Measurements from ENCODE around the gene SNX15. TPM values are rescaled to one million over a fixed set of nuclear protein-coding genes. Genes with fewer than 3 reads are reported as not detected.
"Not testable (repeated sequence)": the region's sequence is repeated elsewhere in the genome, so short reads cannot be mapped to it uniquely, and the experiment has no call there.

Gene SNX15
- total and polyA plus RNA-seq, 4 donors: 19.9 to 26.2 (median 23.9) TPM

DNA sequence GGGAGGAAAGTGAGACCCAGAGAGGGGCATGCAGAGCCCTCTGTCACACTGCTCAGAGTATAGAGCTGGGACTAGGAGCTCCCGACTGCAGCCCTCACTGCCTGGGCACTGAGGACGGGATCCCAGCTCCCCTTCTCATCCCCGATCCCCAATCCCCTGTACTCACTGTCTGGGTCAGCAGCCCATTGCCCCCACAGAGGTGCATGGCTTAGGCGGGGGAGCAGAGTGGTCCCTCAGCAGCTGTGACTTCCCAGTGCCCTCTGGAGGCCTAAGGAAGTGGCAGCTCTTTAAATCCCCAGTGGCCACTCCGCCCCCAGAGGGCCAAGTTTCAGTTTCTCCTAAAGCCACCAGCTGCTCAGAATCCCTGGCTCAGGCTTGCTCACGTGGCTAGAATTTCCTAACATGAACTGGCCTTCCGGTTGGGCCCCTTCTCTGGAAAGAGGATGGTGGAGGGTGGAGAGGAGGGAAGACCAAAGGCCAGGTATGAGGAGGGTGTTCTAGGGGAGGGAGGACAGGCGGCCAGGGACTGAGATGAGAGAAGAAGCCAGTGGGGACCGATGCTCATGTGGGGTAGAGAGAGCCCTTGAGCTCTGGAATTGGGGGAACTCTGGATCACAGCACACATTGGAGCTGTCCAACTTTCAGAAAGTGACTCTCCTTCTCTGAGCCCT, 30.4 kb upstream of the SNX15 start, which contains the start of gene BATF2:
Gene BATF2 (minus strand): TSS at position 262 of the 671 bp plus-strand sequence. CDS start 57 bp downstream, at position 205.
- 16% methylated on average over 8 to 9 of the region's 9 CpGs for WGBS, 2 donors
- DNase-seq: peak; percentile 87 to 88

DNA sequence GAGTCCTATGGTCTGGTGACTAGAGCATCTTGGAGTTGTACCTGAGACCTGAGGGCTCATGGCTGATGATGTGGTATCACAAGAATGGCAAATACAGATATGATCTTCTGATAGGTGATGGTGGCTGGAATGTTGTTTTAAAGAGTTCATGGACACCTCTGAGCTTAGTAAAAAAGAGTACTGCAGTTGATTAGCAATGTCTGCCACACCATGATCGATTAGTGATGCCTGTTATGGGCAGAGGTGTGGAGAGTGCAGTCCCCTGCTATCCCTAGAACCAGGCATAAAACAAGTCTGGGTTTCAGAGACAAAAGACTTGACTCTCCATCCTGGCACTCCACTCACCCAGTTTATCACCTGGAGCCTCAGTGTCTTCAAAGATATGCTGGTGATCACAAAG, 29.1 kb upstream of the SNX15 start:
- no peak overlapping the region for H3K27ac ChIP-seq (ENCODE audit: low read depth in 1 of 2, low read length in 2 of 2)
- no peaks in the 10 kb centered on the region for H3K27me3 ChIP-seq (ENCODE audit: control insufficient read depth in 1 of 2, insufficient read depth in 2 of 2, low read length in 1 of 2)
- 86 to 96% methylated on average over 1 of the region's 1 CpG for WGBS, 2 donors
- no peaks in the 10 kb centered on the region for H3K4me1 ChIP-seq (ENCODE audit: control insufficient read depth in 1 of 2, insufficient read depth in 2 of 2, low read length in 2 of 2)
- no peaks in the 10 kb centered on the region for H3K9me3 ChIP-seq (ENCODE audit: control insufficient read depth, low read length)
- DNase-seq (no peak), ATAC-seq (ENCODE audit: low FRiP score) (no peak)
- intact Hi-C loops (cut with DNase I): loop anchor here (5.0 to 10.0 kb wide), 2 partner anchors 71 to 153 kb away; partner anchors contain the start of gene CDC42BPG (in 2 of the 2)
- no peaks in the 10 kb centered on the region for H3K36me3 ChIP-seq (ENCODE audit: control insufficient read depth in 1 of 2, insufficient read depth in 2 of 2, low read length in 1 of 2)
- H3K4me3 ChIP-seq (ENCODE audit: low read length in 2 of 2): no peak overlapping the region

More for the DNA sequence above, 30.4 kb upstream of the SNX15 start, which contains the start of gene BATF2:
- Histone ChIP-seq H3K27me3 (ENCODE audit: control insufficient read depth in 1 of 2, insufficient read depth in 2 of 2, low read length in 1 of 2) (no peaks in the 10 kb centered on the region), H3K27ac (ENCODE audit: low read depth in 1 of 2, low read length in 2 of 2) (peak within 1 kb of the TSS in 1 of 2 donors; percentile 7), H3K4me3 (ENCODE audit: low read length in 2 of 2) (peak within 1 kb of the TSS; percentile 11 to 18), H3K9me3 (ENCODE audit: control insufficient read depth, low read length) (no peaks in the 10 kb centered on the region), H3K36me3 (ENCODE audit: control insufficient read depth in 1 of 2, insufficient read depth in 2 of 2, low read length in 1 of 2) (no peaks in the 10 kb centered on the region), H3K4me1 (ENCODE audit: control insufficient read depth in 1 of 2, insufficient read depth in 2 of 2, low read length in 2 of 2) (no peaks in the 10 kb centered on the region)
- intact Hi-C loops (cut with DNase I): loop anchor here (5.0 to 10.0 kb wide), 2 partner anchors 70 to 152 kb away; partner anchors contain the start of gene CDC42BPG (in 2 of the 2)
- ATAC-seq (ENCODE audit: low FRiP score): peak; percentile 86

DNA sequence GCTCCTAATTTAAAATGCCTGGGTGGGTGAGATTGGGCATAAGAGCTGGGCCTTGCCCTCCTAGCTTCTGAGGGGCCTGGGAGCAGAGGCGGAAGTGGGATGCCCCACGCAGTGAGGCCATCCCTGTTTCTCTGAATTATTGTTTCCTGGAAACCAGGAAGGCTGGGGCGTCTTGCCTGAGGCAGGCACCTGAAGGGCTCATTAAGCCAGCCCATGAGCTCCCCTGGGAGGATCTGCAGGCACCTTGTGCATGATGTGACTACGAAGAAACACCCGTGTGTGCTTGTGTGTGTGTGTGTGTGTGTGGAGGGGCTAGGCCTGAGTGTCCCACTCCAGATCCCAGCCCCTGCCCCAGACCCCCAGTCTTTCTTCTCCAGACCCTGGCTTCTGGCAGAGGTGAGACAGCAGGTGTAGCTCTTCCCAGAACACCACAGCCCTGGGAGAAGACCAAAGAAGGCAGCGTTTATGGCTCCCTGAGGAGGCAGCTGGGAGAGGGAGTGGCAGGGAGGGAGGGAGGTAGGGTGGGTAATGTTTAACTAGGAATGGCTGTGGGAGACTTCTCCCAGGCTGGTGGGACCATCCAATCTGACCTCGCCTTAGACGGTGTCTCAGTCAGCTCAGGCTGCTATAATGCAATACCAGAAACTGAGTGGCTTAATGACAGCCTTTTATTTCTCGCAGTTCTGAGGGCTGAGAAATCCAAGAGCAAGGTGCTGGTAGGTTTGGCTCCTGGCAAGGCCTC, 28.4 kb upstream of the SNX15 start:
- Histone ChIP-seq H3K27ac (ENCODE audit: low read depth in 1 of 2, low read length in 2 of 2) (no peak overlapping the region), H3K27me3 (ENCODE audit: control insufficient read depth in 1 of 2, insufficient read depth in 2 of 2, low read length in 1 of 2) (no peaks in the 10 kb centered on the region), H3K4me3 (ENCODE audit: low read length in 2 of 2) (no peak overlapping the region), H3K4me1 (ENCODE audit: control insufficient read depth in 1 of 2, insufficient read depth in 2 of 2, low read length in 2 of 2) (no peaks in the 10 kb centered on the region), H3K9me3 (ENCODE audit: control insufficient read depth, low read length) (no peaks in the 10 kb centered on the region), H3K36me3 (ENCODE audit: control insufficient read depth in 1 of 2, insufficient read depth in 2 of 2, low read length in 1 of 2) (no peaks in the 10 kb centered on the region)
- ATAC-seq (ENCODE audit: low FRiP score): no peak
- DNase-seq: no peak
- WGBS, 2 donors: 85 to 90% methylated on average over 9 of the region's 9 CpGs
- intact Hi-C loops (cut with DNase I): loop anchor here (5.0 to 10.0 kb wide), 2 partner anchors 72 to 154 kb away; partner anchors contain the start of gene CDC42BPG (in 2 of the 2)

DNA sequence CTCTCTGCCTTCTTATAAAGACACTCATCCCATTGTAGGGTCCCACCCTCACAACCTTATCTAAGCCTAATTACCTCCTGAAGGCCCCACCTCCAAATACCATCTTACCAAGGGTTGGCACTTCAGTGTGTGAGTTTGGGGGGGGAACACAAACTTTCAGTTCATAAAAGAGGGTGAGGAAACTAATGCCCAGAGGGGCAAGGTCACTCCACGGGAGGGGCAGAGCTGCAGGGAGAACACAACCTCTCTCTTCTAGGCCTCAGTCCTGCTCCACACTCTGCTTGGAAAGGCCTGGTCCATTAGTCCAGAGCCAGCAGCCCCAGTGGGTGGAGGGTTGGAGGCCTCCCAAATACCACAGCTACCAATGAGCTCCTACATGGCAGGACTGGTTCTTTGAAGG, 27.8 kb upstream of the SNX15 start:
- Histone ChIP-seq H3K4me1 (ENCODE audit: control insufficient read depth in 1 of 2, insufficient read depth in 2 of 2, low read length in 2 of 2) (no peaks in the 10 kb centered on the region), H3K27me3 (ENCODE audit: control insufficient read depth in 1 of 2, insufficient read depth in 2 of 2, low read length in 1 of 2) (no peaks in the 10 kb centered on the region), H3K9me3 (ENCODE audit: control insufficient read depth, low read length) (no peaks in the 10 kb centered on the region), H3K27ac (ENCODE audit: low read depth in 1 of 2, low read length in 2 of 2) (no peak overlapping the region), H3K4me3 (ENCODE audit: low read length in 2 of 2) (no peak overlapping the region), H3K36me3 (ENCODE audit: control insufficient read depth in 1 of 2, insufficient read depth in 2 of 2, low read length in 1 of 2) (no peaks in the 10 kb centered on the region)
- no peak for DNase-seq
- 85 to 88% methylated on average over 1 of the region's 1 CpG for WGBS, 2 donors
- intact Hi-C loops (cut with DNase I): loop anchor here (5.0 to 10.0 kb wide), 2 partner anchors 72 to 155 kb away; partner anchors contain the start of gene CDC42BPG (in 2 of the 2)
- ATAC-seq (ENCODE audit: low FRiP score): no peak

DNA sequence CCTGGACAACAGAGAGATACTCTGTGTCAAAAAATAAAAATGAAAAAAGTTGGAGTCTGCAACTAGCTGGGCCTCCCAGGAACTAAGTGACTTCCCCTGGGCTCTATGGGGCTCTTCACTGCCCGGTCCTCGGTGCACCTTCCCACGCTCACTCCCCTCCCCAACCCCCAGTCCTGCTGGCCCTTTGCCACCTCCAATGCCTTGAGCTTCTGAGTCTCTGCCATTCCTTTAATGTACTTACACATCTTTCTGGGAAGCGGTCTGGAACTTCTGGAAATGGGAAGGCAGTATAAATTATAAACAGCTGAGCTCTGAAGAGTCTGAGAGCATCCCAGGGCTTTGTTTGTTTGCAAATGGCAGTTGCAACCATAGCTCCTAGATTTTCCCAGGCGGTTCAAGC, 24.5 kb upstream of the SNX15 start:
- DNase-seq: no peak
- intact Hi-C loops (cut with DNase I): no loop called here
- 55 to 68% methylated on average over 5 of the region's 5 CpGs for WGBS, 2 donors
- H3K4me1 ChIP-seq (ENCODE audit: control insufficient read depth in 1 of 2, insufficient read depth in 2 of 2, low read length in 2 of 2): no peaks in the 10 kb centered on the region
- H3K9me3 ChIP-seq (ENCODE audit: control insufficient read depth, low read length): no peaks in the 10 kb centered on the region
- no peaks in the 10 kb centered on the region for H3K27me3 ChIP-seq (ENCODE audit: control insufficient read depth in 1 of 2, insufficient read depth in 2 of 2, low read length in 1 of 2)
- ATAC-seq (ENCODE audit: low FRiP score): no peak
- no peak overlapping the region for H3K4me3 ChIP-seq (ENCODE audit: low read length in 2 of 2)
- H3K36me3 ChIP-seq (ENCODE audit: control insufficient read depth in 1 of 2, insufficient read depth in 2 of 2, low read length in 1 of 2): no peaks in the 10 kb centered on the region
- no peak overlapping the region for H3K27ac ChIP-seq (ENCODE audit: low read depth in 1 of 2, low read length in 2 of 2)

GRCh38 chr11:65003282-65003681, 24.0 kb upstream of the SNX15 start:
- H3K4me3 ChIP-seq (ENCODE audit: low read length in 2 of 2): no peak overlapping the region
- no peak overlapping the region for H3K27ac ChIP-seq (ENCODE audit: low read depth in 1 of 2, low read length in 2 of 2)
- no peaks in the 10 kb centered on the region for H3K4me1 ChIP-seq (ENCODE audit: control insufficient read depth in 1 of 2, insufficient read depth in 2 of 2, low read length in 2 of 2)
- intact Hi-C loops (cut with DNase I): no loop called here
- ATAC-seq (ENCODE audit: low FRiP score): no peak
- H3K27me3 ChIP-seq (ENCODE audit: control insufficient read depth in 1 of 2, insufficient read depth in 2 of 2, low read length in 1 of 2): no peaks in the 10 kb centered on the region
- DNase-seq: no peak
- H3K9me3 ChIP-seq (ENCODE audit: control insufficient read depth, low read length): no peaks in the 10 kb centered on the region
- H3K36me3 ChIP-seq (ENCODE audit: control insufficient read depth in 1 of 2, insufficient read depth in 2 of 2, low read length in 1 of 2): no peaks in the 10 kb centered on the region
- WGBS, 2 donors: 48% methylated on average over 7 of the region's 7 CpGs

GRCh38 chr11:65003968-65004367, 23.3 kb upstream of the SNX15 start:
- H3K4me3 ChIP-seq (ENCODE audit: low read length in 2 of 2); H3K36me3 ChIP-seq (ENCODE audit: control insufficient read depth in 1 of 2, insufficient read depth in 2 of 2, low read length in 1 of 2); ATAC-seq (ENCODE audit: low FRiP score); intact Hi-C loops (cut with DNase I); H3K27ac ChIP-seq (ENCODE audit: low read depth in 1 of 2, low read length in 2 of 2); H3K27me3 ChIP-seq (ENCODE audit: control insufficient read depth in 1 of 2, insufficient read depth in 2 of 2, low read length in 1 of 2); H3K9me3 ChIP-seq (ENCODE audit: control insufficient read depth, low read length); H3K4me1 ChIP-seq (ENCODE audit: control insufficient read depth in 1 of 2, insufficient read depth in 2 of 2, low read length in 2 of 2); DNase-seq: not testable (repeated sequence)
- 59 to 64% methylated on average over 3 of the region's 3 CpGs for WGBS, 2 donors

GRCh38 chr11:65008016-65008415, 19.2 kb upstream of the SNX15 start:
- H3K36me3 ChIP-seq (ENCODE audit: control insufficient read depth in 1 of 2, insufficient read depth in 2 of 2, low read length in 1 of 2): no peaks in the 10 kb centered on the region
- no peaks in the 10 kb centered on the region for H3K4me1 ChIP-seq (ENCODE audit: control insufficient read depth in 1 of 2, insufficient read depth in 2 of 2, low read length in 2 of 2)
- no peaks in the 10 kb centered on the region for H3K27me3 ChIP-seq (ENCODE audit: control insufficient read depth in 1 of 2, insufficient read depth in 2 of 2, low read length in 1 of 2)
- no peaks in the 10 kb centered on the region for H3K9me3 ChIP-seq (ENCODE audit: control insufficient read depth, low read length)
- no peak overlapping the region for H3K27ac ChIP-seq (ENCODE audit: low read depth in 1 of 2, low read length in 2 of 2)
- DNase-seq (no peak), ATAC-seq (ENCODE audit: low FRiP score) (no peak)
- intact Hi-C loops (cut with DNase I): no loop called here
- WGBS, 2 donors: 67 to 72% methylated on average over 7 of the region's 7 CpGs
- no peak overlapping the region for H3K4me3 ChIP-seq (ENCODE audit: low read length in 2 of 2)

All from aorta (tissue), 5 donors.